ENCODE measurements around the gene DCAF4L1.

DCAF4L1 gene

GRCh38 chr4:41967392-41967791 lies 14.2 kb upstream of the DCAF4L1 start:
- FAIRE-seq (no peak), DNase-seq (ENCODE audit: insufficient read length, low spot score) (no peak)
- TF ChIP-seq POLR2A (IDR thresholded peaks at IDR 0.05; ENCODE audit: low read depth, low read length) = no peak

DNA sequence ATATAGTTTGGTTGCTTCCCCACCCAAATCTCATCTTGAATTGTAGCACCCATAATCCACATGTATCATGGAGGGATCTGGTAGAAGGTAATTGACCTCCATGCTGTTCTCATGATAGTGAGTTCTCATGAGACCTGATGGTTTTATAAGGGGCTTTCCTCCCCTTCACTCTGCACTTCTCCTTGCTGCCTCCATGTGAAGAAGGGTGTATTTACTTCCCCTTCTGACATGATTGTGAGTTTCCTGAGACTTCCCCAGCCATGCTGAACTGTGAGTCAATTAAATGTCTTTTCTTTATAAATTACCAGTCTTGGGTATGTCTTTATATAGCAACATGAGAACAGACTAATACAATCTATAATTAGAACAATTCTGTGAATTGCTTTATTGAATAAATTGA lies 11.9 kb upstream of the DCAF4L1 start:
- DNase-seq (ENCODE audit: insufficient read length, low spot score) (no peak), FAIRE-seq (no peak)
- TF ChIP-seq POLR2A (IDR thresholded peaks at IDR 0.05; ENCODE audit: low read depth, low read length) = no peak

DNA sequence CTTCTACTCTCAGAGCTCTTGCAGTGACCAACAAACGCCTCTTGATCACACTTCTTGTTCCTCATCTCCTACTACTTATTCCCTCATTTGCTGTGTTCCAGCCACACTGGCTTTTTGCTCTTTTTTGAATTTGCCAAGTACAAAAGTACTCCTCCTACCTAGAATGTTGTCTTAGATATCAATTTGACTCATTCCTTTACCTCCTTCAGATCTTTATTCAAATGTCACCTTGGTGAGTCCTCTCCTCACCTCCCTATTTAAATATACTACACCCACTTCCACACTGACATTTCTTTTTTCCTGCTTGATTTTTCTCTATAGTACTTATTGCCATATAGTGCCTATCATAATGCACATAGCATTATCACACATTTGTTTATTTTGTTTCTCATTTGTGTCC lies 6.2 kb upstream of the DCAF4L1 start:
- DNase-seq (ENCODE audit: insufficient read length, low spot score) (no peak), FAIRE-seq (no peak)
- TF ChIP-seq POLR2A (IDR thresholded peaks at IDR 0.05; ENCODE audit: low read depth, low read length) = no peak

- FAIRE-seq = no peak
- no peak for DNase-seq (ENCODE audit: insufficient read length, low spot score)
- no peak for TF ChIP-seq POLR2A (IDR thresholded peaks at IDR 0.05; ENCODE audit: low read depth, low read length)
Measured at GRCh38 chr4:41976775-41977516, 4.6 kb upstream of the DCAF4L1 start.

DNA sequence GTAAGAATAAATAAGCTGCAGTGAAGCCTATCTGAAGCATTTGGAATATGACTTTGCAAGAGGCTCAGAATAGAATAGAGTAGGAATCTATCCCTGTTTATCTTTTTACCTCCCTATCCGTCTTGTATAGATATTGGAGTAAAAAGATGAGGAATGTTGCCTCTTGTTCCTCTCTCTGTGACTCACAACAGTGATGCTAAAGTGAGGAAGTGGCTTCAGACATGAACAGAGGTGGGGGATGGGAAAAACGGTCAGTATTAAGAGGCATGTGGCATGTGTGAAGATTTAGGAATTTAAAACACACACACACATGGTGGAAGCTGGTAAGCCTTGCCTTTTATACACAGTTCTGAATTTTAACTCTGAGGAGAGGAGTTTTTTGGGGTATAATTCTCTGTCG lies 3.8 kb upstream of the DCAF4L1 start:
- no peak for DNase-seq (ENCODE audit: insufficient read length, low spot score)
- no peak for FAIRE-seq
- TF ChIP-seq POLR2A (IDR thresholded peaks at IDR 0.05; ENCODE audit: low read depth, low read length) = no peak

- DNase-seq (ENCODE audit: insufficient read length, low spot score) = no peak
- TF ChIP-seq POLR2A (IDR thresholded peaks at IDR 0.05; ENCODE audit: low read depth, low read length) = no peak
- FAIRE-seq = no peak
Measured at GRCh38 chr4:41982716-41983115, 1.2 kb downstream of the DCAF4L1 start.

- no peak for FAIRE-seq
- TF ChIP-seq POLR2A (IDR thresholded peaks at IDR 0.05; ENCODE audit: low read depth, low read length) = no peak
- no peak for DNase-seq (ENCODE audit: insufficient read length, low spot score)
Measured at GRCh38 chr4:41985151-41985550, 3.6 kb downstream of the DCAF4L1 start.

DNA sequence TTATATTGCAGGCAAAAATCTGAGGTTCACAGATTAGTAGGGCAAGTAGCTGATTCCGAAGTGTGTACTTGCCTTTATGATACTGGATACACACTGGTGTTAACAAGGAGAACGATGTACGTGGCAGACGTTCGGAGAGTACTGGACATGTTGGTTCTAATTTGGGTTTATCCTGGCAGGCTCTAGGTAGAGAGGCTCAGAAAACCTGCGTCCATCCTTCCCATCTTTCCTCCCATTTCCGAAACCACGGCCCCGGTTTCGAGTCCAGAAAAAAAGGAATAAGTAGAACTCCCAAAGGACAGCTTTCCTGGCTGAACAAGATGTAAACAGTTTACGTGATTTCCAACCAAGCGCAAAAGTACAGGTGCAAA lies 8.4 kb downstream of the DCAF4L1 start:
- no peak for TF ChIP-seq POLR2A (IDR thresholded peaks at IDR 0.05; ENCODE audit: low read depth, low read length)
- FAIRE-seq (no peak), DNase-seq (ENCODE audit: insufficient read length, low spot score) (no peak)

GRCh38 chr4:41990365-41991111 lies 9.0 kb downstream of the DCAF4L1 start, which contains the start of gene SLC30A9:
SLC30A9 (plus strand) TSS chr4:41990530; CDS start chr4:41990652, 122 bp downstream.
- DNase-seq (ENCODE audit: insufficient read length, low spot score) (peak; percentile 72), FAIRE-seq (peak; percentile 88)
- peak; percentile 93 for TF ChIP-seq POLR2A (IDR thresholded peaks at IDR 0.05; ENCODE audit: low read depth, low read length)

DNA sequence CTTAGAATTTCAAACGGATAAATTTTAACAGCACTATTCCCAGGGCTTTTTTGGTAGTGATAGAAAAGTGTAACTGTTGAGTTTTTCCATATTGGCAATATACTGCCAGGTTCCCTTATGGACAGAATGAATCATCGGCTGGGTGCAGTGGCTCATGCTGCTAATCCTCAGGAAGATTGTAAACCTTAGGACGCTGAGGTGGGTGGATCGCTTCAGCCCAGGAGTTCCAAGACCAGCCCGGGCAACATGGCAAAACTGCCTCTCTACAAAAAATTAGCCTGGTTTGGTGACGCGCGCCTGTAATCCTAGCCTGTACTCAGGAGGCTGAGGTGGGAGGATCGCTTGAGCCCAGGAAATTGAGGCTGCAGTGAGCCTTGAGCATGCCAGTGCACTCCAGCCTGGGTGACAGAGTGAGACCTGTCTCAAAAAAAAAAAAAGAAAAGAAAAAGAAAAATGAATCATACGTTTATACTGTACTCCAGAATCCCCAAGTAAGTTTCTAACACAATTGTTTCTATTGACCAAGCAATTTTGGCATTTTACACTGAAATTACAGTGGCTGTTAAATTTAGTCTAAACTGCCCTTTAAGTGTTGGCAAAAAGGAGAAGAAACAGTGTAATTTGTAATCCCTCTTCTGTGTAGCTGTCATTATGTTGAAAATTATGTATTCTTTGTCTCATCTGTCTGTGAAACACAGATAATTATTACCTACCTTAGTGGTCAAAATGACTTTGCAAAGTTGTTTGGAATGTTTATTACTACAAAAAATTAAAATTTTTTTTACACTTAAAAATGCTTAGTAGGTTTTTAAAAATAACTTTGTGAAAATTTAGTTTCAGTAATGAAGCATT lies 10.6 kb downstream of the DCAF4L1 start:
- DNase-seq (ENCODE audit: insufficient read length, low spot score) (no peak), FAIRE-seq (no peak)
- TF ChIP-seq POLR2A (IDR thresholded peaks at IDR 0.05; ENCODE audit: low read depth, low read length) = no peak

DNA sequence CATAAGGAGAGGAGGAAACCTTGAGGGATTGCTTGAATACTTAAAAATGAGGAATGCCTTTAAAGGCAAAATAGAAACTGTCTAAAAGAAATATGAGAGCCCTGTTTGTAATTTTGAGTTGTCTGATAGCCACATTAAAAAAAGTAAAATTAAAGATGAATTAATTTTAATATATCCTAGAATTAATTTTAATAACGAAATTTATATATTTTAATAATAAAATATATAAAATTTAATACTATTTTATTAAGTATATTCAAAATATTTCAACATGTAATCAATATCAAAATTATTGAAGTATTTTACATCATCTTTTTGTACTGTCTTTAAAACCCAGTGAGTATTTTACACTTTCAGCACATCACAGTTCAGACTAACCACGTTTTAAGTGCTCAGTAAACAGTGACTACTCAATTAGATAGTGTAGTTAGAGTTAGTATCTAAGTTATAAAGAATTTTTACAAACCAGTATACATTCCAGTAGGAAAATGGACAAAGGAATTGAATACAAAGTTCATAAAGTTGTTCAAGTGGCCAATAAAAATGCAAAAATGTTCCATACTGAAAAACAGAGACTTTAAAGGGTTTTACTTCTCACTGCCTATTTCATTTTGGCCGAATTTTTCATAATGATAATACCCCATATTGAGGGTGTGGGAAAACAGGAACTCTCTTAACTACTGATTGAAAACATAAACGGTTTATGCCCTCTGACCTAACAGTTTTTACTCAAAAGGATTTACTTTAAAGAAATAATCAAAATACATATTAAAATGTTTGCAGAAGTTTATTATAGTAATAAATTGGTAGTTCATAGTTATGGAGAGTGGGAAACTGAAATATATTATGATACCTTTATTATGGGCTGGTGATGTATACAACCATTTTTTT lies 11.7 kb downstream of the DCAF4L1 start:
- TF ChIP-seq POLR2A (IDR thresholded peaks at IDR 0.05; ENCODE audit: low read depth, low read length) = no peak
- FAIRE-seq (no peak), DNase-seq (ENCODE audit: insufficient read length, low spot score) (no peak)

DNA sequence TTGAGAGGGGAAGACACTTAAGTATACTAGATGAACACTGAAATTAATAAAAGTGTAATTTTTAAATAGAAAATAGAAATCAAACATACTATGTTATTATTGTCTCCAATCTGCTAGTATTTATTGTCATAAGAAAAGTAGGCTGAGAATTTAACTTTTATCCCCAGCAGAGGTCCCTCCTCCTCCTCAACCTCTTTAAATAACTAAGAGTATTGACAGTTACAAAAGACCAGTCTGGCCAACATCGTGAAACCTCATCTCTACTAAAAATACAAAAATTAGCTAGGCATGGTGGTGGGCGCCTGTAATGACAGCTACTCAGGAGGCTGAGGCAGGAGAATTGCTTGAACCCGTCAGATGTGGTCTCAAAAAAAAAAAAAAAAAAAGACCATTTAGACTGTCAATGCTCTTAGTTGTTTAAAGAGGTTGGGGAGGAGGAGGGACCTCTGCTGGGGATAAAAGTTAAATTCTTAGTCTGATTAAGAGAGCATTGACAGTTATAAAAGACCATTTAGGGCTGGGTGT lies 13.0 kb downstream of the DCAF4L1 start:
- no peak for DNase-seq (ENCODE audit: insufficient read length, low spot score)
- FAIRE-seq = no peak
- TF ChIP-seq POLR2A (IDR thresholded peaks at IDR 0.05; ENCODE audit: low read depth, low read length) = no peak

DNA sequence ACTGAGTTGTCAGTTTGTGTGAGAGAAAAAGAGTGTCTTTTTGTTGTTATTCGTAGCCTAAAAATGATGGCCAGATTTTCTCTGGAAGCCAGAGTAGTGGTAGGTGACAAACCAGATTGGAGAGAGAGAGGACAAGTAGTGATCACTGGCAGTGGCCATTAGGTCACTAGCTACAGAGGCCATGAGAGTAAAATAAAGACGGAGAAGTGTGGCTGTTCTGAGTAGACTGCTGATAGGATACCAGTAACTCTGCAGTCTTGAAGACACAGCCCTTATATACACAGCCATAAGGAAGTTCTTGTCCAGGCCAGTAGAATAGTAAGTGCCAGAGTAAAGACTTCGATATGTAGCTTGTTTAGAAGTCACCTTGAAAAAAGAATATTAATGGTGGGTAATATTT lies 16.5 kb downstream of the DCAF4L1 start:
- DNase-seq (ENCODE audit: insufficient read length, low spot score) (no peak), FAIRE-seq (no peak)
- no peak for TF ChIP-seq POLR2A (IDR thresholded peaks at IDR 0.05; ENCODE audit: low read depth, low read length)

Measured in H54 (cell line).